GM18951 (cell line): ENCODE data around the gene CACNA2D1.

Source experiments
- POLR2A ChIP-seq: IDR thresholded peaks from 4 replicates; pipeline ENCODE4 v1.6.1; 2011; ENCODE audit warnings: mild to moderate bottlenecking; ENCODE audit not compliant: insufficient read length, insufficient read depth; ENCODE audit errors: extremely low read depth
- in situ Hi-C: fragments of 300-500 bp; cut with MboI; formaldehyde crosslinking; loops from one replicate; pipeline ENCODE4 v1.12.0; 2022; ENCODE audit warnings: low sequenced_read_pairs, mixed read lengths, inconsistent platforms; ENCODE audit not compliant: unreplicated experiment

Gene CACNA2D1

DNA sequence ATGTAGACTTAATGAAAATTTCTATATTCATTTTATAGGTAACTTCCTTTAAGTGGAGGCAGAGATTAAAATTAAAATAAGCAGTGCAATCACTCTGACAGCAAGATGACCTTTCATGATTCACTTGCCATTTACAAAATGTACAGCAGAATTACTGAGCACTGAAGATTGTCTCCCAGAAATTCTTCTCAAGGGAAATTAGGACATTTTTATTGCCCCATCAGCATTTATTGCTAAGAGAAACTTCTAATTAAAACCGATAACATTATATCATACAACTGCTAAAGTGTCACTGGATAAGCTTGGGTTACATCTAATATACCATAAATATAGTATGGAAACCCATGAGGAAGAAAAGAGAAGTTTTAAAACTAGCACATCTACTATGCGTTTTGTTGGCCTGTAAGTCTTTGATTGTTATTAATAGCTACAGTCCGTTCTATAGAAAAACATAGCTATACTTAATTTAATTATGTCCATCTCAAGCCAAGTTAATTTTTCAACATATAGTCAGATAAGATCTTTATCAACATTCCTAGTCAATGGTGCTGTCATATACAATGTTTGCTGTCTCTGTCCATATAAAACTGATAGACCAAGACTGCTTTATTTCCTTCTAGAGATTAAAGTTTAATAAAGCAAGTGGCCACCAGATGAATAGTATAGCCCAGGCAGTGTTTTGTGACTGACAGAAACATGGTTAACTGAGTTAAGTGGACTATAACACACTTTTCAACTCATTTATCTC lies 456.7 kb downstream of the CACNA2D1 start:
- in situ Hi-C loops = no loop called here
- TF ChIP-seq POLR2A = no peak

- in situ Hi-C loops = no loop called here
- no peak for TF ChIP-seq POLR2A
These were observed 460.2 kb downstream of the CACNA2D1 start for GRCh38 chr7:81983406-81983805.

DNA sequence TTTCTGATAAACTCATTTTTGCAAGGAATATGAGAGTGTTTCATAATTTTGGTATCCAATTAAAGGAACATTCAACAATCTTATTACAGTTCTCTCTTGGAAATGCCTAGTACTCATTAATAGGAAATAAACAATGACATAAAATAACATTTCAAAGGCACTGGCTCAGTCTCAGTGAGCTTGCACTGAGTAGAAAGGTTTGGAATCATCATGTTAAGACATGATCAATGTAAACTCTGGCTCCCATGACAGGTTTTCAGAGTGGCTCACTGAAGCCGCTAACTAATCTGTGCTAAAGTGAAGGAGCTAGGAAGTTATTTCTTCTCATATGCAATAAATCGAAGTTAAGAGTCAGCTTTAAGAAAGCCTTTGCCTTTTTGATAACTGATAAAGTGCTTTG lies 470.5 kb downstream of the CACNA2D1 start:
- no peak for TF ChIP-seq POLR2A
- in situ Hi-C loops = loop anchor here (25.0 kb wide), 1 partner anchor 486 kb away; no protein-coding TSS in a partner anchor

GRCh38 chr7:81960026-81960425 lies 483.6 kb downstream of the CACNA2D1 start:
- in situ Hi-C loops = loop anchor here (25.0 kb wide), 1 partner anchor 473 kb away; no protein-coding TSS in a partner anchor
- TF ChIP-seq POLR2A = no peak

GRCh38 chr7:81957517-81957916 lies 486.1 kb downstream of the CACNA2D1 start:
- in situ Hi-C loops = loop anchor here (25.0 kb wide), 1 partner anchor 470 kb away; no protein-coding TSS in a partner anchor
- no peak for TF ChIP-seq POLR2A

DNA sequence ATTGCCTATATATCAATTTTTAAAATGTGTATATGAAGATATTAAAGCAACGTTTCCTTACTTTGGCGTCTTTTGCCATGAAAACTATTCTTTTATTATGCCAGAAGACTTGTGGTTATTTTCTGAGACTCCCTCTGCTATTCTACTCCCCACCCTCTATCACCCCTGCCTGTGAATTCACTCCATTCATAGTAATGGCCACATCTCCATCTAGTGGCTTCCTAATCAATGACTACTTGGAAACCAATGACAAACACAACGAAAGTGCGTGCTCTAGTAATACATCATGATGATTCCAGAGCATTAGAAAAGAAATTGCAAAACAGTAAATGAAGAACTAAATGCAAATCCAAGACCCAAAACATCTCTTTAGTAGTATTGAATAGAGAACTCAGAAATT lies 487.1 kb downstream of the CACNA2D1 start:
- no peak for TF ChIP-seq POLR2A
- in situ Hi-C loops = loop anchor here (25.0 kb wide), 1 partner anchor 469 kb away; no protein-coding TSS in a partner anchor

GRCh38 chr7:81949306-81949705 lies 494.3 kb downstream of the CACNA2D1 start:
- in situ Hi-C loops = no loop called here
- TF ChIP-seq POLR2A = no peak

GRCh38 chr7:81944058-81944457 lies 499.5 kb downstream of the CACNA2D1 start:
- in situ Hi-C loops = no loop called here
- no peak for TF ChIP-seq POLR2A

DNA sequence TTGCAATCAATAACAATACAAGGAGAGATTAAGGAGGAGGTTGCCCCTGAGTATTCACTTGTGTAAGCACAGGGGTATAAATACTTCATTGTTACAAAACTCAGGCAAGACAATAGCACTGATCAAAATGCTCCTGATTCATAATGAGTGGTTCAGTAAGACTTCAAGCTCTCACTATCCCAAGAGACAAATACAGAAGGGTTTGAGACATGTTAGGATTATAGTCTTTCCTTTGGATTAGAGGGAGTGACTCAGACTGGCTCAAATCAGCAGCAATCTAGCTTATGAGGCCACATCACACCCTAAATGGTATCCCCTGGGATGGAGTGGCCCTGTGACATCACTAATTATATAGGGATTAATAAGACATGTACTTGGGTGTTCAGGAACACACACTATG lies 506.5 kb downstream of the CACNA2D1 start:
- TF ChIP-seq POLR2A = no peak
- in situ Hi-C loops = no loop called here

DNA sequence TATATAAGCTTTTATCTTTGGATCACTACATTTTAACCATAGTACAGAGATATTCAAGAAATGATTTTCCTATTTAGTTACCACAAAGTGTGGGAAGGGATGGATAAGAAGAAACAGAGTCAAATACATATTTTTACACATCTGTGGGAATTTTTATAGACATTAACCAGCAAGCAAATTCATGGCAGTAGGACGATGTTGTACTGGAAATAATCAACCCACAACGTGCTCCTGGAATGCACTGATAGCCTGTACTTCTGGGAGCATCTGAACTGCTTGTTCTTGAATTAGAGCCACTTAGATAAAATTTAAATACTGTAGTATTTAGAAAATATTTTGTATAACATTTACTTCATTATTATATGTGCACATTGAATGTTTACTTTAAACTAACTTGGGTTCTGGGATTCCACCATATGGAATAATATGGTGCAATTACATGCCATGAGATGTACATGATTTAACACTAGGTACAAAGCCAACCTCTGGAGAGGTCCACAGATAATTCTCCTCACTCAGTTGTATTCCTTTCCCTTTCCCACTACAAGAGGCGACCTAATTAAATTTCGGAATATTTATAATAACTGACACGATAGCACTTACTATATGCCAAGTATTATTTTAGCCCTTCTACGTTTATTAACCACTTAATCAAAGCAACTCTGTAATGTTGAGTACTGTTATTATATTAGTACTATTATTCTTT lies 508.8 kb downstream of the CACNA2D1 start:
- TF ChIP-seq POLR2A = no peak

GRCh38 chr7:81932936-81933335 lies 510.6 kb downstream of the CACNA2D1 start:
- in situ Hi-C loops = no loop called here
- no peak for TF ChIP-seq POLR2A

More for the DNA sequence above, 508.8 kb downstream of the CACNA2D1 start:
- in situ Hi-C loops = no loop called here

GRCh38 chr7:81929386-81929785 lies 514.2 kb downstream of the CACNA2D1 start:
- TF ChIP-seq POLR2A = no peak
- in situ Hi-C loops = no loop called here

GRCh38 chr7:81926154-81926553 lies 517.4 kb downstream of the CACNA2D1 start:
- in situ Hi-C loops = no loop called here
- TF ChIP-seq POLR2A = no peak

DNA sequence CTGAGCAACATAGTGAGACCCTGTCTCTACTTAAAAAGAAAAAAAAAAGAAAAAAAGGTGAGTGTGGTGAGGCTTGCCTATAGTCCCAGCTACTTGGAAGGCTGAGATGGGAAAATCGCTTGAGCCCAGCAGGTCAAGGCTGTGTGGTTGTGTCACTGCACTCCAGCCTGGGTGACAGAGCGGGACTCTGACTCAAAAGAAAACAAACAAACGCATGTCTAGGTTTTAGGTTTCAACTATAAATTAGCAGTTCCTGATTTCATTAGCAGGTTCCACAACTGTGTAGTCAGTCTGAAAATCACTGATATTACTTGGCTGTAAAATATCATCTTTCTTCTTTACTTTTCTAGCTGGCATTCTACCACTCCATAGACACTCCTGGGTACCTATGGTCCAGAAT lies 518.0 kb downstream of the CACNA2D1 start:
- no peak for TF ChIP-seq POLR2A
- in situ Hi-C loops = no loop called here
